GM12872 (cell line): ENCODE data around the gene FIBP.

Experiments used
- TF ChIP-seq, protein P1 (sequence below): IDR thresholded peaks from 3 replicates; pipeline ENCODE4 v1.5.1; 2011; ENCODE audit warnings: low read depth, mild to moderate bottlenecking, low read length, moderate library complexity; ENCODE audit not compliant: insufficient read depth

FIBP gene

DNA sequence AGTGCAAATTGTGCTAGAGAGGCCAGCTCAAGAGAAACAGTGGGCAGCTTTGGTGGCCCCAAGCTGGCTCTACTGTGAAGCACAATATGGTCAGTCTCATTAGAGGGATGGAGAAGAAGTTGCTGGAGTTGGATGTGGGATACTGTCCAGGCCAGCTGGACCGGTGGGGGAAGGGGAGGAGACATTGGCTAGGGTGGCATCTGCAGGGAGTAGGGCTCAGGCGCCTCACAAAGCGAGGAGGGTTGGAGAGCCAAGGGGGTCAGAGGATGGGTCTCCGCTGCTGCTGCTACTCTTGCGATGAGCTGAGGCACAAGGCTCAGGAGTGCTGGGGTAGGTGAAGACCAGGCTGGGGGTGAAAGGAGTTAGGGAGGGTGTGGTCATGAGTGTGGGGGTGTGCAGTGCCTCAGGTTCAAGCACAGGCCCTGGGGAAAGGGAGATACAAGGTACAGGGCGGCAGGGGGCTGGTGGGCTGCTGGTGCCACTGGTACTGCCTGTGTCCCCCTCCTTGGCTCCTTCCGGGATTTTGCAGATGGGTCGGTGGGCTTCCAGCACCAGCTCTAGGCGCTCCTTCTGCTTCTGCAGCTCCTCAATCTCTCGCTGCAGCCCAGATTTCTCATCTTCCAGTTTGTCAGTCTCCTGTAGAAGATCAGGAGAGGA, 4.5 kb upstream of the FIBP start:
- TF ChIP-seq, protein P1, sequence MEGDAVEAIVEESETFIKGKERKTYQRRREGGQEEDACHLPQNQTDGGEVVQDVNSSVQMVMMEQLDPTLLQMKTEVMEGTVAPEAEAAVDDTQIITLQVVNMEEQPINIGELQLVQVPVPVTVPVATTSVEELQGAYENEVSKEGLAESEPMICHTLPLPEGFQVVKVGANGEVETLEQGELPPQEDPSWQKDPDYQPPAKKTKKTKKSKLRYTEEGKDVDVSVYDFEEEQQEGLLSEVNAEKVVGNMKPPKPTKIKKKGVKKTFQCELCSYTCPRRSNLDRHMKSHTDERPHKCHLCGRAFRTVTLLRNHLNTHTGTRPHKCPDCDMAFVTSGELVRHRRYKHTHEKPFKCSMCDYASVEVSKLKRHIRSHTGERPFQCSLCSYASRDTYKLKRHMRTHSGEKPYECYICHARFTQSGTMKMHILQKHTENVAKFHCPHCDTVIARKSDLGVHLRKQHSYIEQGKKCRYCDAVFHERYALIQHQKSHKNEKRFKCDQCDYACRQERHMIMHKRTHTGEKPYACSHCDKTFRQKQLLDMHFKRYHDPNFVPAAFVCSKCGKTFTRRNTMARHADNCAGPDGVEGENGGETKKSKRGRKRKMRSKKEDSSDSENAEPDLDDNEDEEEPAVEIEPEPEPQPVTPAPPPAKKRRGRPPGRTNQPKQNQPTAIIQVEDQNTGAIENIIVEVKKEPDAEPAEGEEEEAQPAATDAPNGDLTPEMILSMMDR: no peak

DNA sequence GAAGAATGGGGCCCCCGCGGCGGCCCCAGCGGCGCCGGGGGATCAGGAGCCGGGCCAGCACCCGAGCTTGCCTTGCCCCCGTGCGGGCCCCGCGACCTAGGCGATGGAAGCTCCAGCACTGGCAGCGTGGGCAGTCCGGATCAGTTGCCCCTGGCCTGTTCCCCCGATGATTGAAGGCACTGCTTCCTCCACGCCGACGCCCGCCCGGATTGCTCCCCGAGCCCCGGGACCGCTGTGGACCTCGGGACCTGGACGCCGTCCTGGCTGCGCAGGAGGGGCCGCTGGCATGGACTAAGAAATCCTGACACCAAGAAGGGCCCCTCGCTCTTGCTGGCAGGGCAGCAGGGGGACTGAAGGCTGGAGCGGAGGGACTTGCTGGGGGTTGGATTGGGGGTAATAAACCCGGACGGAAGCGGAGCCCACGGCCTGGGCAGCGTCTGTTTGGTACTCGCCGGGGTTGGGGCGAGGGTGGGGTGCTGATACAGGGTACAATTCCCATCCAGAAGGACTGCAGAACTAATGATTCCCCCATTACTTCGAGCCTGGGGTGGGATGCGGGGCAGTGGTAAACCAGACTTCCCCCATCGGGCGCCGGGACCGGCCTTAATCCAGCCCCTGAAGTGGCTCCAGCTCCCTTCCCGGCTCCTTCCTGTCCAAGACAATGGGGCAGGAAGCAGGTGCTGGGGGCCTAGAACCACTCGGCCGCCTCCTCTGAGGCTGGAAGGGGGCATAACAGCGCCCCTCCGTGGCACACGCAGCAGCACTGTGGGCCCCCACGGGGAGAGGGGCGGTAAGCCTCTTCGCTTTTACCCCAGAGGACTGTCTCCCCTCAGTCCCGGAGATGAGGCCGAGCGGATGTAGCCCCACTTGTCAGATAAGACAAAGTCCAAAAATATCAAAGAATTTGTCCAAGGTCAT, 3.2 kb upstream of the FIBP start:
- TF ChIP-seq, protein P1: peak; percentile 68

DNA sequence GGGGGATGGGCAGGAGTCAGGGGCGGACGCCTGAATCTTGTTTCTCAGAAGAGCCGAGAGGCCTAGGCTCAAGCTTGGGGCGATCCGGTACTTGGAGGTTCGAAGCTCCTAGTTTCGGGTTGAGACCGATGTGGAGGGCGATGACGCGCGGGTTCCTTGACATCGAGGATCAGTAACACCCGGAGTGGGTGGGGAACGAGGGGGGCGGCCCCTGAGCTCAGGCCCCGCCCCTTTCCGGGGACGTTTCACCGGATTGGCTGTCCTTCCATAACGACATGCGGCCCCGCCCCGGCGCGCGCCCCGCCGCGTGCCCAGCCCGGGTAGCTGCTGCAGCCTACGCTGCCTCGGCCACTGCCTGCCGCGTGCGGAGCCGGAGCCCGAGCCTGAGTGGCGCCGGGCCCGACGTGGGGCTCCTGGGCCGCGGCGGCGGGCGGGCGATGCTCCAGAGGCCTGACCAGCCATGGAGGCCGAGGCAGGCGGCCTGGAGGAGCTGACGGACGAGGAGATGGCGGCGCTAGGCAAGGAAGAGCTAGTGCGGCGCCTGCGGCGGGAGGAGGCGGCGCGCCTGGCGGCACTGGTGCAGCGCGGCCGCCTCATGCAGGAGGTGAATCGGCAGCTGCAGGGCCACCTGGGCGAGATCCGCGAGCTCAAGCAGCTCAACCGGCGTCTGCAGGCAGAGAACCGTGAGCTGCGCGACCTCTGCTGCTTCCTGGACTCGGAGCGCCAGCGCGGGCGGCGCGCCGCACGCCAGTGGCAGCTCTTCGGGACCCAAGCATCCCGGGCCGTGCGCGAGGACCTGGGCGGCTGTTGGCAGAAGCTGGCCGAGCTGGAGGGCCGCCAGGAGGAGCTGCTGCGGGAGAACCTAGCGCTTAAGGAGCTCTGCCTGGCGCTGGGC, 2.3 kb upstream of the FIBP start, which contains the start of gene CCDC85B:
Gene CCDC85B, plus strand, starts transcription at position 350 of the 895 bp plus-strand sequence. Its CDS starts 111 bp downstream, at position 461.
- TF ChIP-seq, protein P1: no peak

DNA sequence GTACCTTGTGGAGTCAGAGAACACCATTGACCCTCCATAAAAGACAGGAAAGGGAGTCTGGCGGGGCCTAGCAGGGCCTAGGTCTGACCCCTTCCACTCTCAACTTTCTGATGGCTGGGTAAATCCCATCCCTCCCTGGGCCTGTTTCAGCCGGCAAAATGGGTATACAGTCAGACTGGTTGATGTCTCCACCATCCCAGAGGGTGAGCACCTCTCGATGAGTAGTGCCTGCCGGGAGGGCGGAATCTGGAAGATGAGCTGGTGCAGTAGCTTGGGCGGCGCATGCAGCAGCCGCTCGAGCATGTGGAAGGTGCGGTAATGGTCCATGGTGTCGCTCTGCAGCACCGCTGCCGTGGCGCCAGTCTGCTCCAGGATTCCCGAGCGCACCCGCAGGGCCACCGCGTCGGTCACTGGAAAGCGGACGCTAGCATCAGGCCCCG, 528 bp downstream of the FIBP start:
- TF ChIP-seq, protein P1: no peak

DNA sequence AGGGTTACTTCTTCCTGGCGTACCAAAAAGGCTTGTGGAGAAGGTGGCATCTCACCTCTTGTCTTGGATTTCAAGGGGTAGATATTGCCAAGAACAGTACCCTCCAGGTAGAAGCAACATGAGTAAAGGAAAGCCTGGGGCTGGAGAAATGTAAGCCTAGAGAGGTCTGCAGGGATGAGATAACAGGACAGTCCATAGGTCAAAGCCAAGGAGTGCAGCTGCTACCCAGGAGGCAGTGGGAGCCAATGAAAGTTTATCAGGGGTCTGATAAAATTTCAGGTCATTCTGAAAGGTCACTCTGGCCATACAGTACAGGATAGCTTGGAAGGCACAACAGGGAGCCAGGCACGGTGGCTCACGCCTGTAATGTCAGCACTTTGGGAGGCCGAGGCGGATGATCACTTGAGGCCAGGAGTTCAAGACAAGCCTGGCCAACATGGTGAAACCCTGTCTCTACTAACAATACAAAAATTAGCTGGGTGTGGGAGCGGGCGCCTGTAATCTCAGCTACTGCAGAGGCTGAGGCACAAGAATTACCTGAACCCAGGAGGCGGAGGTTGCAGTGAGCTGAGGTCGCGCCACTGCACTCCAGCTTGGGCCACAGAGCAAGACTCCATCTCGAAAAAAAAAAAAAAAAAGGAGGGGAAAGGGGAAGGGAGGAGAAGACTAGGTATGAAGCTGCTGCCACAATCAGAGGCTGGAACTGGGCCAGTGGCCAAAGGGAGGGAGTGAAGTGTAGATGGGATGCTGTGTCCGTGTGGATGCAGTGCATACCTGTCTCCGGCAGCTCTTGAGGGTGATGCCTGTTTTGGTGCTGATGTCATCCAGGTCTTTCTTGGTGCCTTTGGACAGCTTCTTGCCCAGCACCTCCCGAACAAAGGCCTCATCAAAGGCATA, 1.2 kb downstream of the FIBP start:
- TF ChIP-seq, protein P1: no peak

DNA sequence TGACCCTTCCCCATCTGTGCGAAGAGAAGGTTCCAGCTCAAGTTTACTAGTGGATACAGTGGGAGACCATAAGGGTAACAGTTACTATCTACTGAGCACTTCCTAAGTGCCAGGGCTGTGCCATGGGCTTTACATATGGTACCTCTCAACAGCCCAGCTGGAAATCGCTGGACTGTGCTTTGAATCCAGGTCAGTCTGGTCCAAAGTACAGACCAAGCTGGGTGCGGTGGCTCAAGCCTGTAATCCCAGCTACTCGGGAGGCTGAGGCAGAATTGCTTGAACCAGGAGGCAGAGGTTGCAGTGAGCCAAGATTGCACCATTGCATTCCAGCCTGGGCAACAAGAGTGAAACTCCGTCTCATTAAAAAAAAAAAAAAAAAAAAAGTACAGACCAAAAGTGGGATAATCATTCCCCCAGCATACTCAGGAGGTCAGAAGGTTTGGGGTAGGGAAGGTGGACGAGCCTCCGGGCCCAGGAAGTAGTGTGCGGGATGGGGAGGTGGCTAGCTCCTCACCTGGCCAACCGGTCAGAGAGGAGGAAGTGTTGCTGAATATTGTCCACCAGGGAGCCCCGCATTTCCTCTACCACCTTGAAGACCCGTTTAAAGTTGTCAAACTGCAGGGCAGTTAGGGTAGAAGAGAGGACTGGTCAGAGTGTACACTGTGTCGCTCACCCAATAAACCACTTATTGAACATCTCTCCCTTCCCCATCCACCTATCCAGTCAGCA, 2.3 kb downstream of the FIBP start:
- TF ChIP-seq, protein P1: no peak
